Caki2 (cell line): ENCODE results near the gene STARD10. TPM values are rescaled to one million over a fixed set of nuclear protein-coding genes. Genes with fewer than 3 reads are reported as not detected.

ENCODE experiments used
- DNase-seq: peaks from one replicate; pipeline ENCODE4 v3.0.0-alpha.2; 2015; ENCODE audit warnings: low read depth
- in situ Hi-C: cut with HindIII; loops from 2 replicates; pipeline ENCODE4 v1.10.0; 2016; ENCODE audit warnings: low sequenced_read_pairs, low pct_unique_long_range_greater_than_20kb, mixed read lengths
- total RNA-seq: library from RNA; depleted of rRNA; stranded (reverse); fragments of >200 nt; shearing (Covaris generic); gene quantifications from 2 replicates; pipeline ENCODE4 v1.2.3, GENCODE V29; 2014; ENCODE audit warnings: low replicate concordance

STARD10 gene
- total RNA-seq, 1 experiment from 2014 or later, result 68.2 TPM

DNA sequence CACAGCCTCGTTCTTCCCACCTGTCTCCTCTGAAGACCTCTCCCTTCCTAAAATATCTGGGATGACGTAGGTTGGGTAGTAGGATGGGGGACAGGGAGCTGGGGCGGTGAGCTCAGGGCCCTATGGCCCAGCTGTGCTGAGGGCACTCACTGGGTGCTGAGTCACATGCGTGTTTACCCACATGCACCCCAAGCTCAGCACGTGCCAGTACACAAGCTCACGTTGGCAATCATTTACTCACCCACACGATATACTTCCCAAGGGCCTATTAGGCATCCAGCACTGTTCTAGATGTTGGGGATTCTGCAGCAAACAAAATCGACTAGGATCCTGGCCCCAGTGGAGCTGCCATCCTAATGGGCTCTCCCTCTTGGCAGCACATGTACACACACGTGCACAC, 70.3 kb downstream of the STARD10 start:
- no peak for DNase-seq
- in situ Hi-C loops, result no loop called here

DNA sequence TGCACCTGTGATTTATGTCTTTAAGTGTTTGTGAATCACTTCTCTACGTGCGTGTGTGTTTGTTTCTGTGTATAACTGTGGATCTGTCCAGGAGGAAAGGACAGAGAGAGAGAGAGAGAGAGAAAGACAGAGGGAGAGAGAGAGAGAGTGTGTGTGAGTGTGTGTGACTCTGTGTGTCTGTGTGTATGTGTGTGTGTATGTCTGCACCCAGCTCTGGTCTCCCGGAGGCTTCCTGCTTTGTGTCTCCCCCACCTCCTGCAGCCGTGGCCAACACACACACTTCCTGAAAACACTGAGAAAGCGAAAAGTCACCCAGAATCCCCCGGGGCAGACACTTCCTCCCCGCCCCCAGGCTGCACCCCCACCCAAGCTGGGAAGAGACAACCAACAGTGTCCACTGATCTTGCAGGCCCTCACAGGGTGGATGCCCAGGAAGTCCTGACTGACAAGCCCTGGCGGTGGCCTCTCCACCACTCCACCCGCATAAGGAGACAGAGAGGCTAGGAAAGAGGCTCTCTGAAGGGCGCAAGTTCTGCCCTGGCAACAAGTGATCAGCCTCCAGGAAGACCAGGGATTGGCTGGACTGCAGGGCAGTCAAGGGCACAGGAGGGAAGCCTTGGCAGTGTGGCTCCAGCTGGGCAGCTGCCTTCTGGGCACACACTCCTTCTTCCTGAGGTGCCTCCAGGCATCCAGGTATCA, 71.6 kb downstream of the STARD10 start:
- peak; percentile 87 for DNase-seq
- in situ Hi-C loops, result no loop called here

DNA sequence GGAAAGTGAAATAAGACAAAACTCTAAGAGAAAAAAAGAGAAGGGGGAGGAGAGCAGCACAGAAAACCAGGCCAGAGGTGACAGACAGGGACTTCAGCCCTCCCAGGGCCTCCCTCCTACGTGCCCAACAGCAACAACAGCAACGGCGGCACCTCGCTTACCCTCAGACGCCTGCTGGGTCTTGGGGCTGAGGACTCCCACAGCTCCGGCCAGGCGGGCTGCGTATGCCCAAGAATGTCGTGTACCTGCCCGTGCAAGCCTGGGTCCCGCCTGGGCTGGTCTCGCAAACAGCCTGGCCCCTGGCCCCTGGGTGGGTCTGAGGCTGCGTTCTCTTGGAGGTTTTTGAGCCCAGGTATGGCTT, 72.2 kb downstream of the STARD10 start:
- DNase-seq, result no peak
- in situ Hi-C loops, result no loop called here

DNA sequence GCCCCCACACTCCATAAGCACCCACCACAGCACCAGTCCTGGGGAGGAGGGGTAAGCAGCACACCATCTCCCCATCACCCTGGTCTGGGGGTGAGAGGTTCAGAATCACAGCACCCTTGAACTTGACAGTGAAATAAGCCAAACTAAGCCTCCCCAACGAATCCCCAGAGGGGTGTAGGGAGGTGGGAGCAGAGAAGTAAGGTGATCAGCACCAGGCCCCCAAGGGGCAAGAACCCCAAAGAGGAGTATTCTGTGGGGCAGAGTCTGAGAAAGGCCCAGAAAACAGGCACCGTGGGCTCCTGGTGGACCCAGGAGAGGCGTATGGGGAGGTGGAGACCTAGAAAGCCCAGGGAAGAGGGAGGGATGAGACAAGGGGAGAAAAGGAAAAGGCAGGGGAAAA, 72.6 kb downstream of the STARD10 start:
- no peak for DNase-seq
- in situ Hi-C loops, result no loop called here

DNA sequence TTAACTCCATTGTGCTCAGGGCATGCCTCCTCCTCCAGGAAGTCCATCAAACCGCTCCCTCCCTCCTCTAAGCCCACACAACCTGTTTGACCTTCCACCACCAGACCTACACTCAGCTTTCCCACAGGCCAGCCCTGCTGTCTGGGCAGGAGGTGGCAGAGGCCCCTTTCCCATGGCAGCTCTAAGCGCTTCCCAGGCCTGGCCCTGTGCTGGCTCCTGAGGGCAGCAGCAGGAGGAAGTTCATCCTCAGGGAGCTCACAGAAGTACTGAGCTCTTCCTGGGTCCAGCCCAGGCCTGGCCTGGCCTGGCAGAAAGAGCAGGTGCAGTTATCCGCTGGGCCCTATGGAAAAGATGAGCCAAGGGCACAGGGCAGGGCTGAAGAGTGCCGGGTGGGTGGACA, 73.1 kb downstream of the STARD10 start:
- no peak for DNase-seq
- in situ Hi-C loops, result no loop called here

DNA sequence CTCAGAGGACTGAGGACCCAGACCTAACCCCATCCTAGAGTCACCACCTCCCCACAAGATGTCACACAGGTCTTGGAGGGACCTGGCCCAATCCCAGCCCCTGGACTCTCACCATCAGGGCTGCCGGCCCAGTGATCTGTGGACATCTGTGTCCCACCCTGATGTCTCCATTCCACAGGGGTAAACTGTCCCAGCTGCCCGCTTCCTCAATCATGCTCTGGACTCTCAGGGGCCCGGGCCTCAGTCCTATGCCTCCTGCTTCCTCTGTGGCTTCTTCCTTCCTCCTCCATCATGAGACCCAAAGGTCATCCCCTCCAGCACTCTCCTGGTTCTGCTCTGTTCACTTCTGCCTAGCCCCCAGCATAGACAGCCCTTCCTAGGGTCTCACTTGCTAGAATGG, 73.8 kb downstream of the STARD10 start:
- in situ Hi-C loops, result no loop called here

DNA sequence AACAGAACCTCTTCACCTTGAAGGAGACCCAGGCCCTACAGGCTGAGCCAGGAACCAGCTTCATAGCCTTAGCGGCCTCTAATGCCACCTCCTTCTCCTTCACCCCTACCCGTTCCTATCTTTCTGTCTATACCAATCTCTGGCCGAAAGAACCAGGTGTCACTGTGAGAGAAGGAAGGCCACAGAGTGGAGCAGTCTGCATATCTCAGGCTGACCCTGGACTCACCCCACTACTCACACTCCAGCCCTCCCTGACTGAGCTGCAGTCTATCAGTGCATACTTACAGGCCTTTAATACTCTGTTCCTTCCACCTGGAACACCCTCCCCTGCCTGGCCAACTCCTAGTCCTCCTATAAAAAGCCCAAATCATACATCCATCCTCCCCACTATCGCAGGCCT, 74.3 kb downstream of the STARD10 start:
- in situ Hi-C loops, result no loop called here
- no peak for DNase-seq

More for the DNA sequence above, 73.8 kb downstream of the STARD10 start:
- no peak for DNase-seq

DNA sequence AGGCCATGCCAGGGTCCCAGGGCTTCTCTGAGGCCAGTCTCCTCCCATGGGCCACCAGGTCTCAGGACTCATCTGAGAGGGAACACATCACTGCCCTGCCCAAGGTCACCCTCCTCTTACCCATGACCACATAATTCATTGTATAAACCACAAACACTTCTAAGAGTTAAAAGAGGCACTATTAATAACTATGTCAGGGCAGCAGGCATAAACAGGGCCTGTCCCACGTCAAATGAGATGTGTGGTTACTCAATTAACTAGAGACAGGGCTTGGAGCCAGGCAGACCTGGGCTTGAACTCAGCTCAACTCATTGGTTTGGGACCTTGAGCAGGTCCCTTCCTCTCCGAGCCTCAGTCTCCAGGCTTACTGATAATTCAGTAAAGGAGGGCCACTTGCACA, 74.7 kb downstream of the STARD10 start:
- in situ Hi-C loops, result no loop called here
- DNase-seq, result no peak

DNA sequence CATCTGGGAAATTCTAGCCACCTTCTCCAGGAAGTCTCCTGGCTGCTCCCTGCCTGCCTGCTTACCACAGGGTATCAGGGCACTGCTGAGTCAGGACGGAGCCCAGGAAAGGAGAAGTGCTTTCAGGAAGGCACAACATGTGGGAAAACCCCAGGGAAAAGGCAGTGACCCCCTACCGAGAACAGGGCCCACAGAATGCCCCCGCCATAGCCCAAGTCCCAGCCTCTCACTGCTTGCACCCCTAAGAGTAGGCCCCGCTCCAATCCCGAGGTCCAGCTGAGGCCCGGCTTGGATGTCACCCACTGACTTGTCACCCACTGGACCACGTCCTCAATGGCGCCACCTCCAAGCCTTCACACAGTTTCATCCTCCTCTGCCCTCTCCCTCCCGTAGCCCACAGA, 75.7 kb downstream of the STARD10 start:
- in situ Hi-C loops, result no loop called here
- no peak for DNase-seq

DNA sequence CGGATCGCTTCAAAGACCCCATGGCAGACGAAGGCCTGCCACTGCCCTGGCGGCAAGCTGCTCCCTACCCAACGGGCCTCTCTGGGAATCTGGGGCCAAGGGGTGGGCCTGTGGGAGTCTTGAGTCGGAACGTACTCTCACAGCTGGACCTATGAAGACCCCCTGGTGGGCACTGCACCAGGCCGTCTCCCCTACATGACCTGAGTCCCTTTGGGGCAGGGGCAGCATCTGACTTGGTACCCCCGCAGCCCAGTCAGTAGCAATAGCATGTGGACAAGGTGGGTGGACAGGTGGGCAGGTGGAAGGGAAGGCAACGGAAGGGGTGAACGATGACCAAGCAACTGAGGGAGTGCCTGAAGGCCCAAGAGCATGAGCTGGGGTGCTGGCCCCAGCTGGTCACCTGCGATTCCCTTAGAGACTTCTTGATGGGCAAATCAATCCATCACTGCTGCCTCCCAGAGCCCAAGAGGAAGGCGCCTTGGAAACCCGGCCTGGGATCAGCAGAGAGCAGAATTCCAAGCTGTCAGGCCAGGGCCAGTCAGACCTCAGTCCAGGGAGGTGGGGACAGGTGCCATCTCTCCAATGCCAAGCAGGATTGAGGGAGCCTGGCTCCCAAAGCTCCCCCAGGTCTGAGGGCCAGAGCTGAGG, 76.9 kb downstream of the STARD10 start:
- in situ Hi-C loops, result no loop called here
- DNase-seq, result no peak

DNA sequence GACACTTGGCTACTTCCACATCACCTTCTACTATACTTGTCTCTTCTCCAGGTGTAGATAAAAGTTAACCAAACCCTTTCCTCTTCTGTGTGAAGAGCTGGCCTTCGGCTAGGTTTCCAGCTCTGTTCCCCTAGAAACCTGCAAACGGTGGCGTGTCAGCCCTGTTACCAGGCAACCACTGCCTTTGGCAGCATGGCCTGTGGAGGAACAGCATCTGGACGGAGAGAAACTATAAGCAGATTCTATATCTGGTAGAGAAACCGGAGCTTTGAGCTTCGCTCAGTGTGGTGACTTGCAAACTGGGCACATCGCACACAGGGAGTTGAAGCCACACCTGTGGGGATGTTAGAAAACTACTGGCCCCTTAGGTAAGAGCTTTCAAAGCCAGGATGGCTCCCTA, 77.6 kb downstream of the STARD10 start:
- in situ Hi-C loops, result no loop called here
- no peak for DNase-seq

DNA sequence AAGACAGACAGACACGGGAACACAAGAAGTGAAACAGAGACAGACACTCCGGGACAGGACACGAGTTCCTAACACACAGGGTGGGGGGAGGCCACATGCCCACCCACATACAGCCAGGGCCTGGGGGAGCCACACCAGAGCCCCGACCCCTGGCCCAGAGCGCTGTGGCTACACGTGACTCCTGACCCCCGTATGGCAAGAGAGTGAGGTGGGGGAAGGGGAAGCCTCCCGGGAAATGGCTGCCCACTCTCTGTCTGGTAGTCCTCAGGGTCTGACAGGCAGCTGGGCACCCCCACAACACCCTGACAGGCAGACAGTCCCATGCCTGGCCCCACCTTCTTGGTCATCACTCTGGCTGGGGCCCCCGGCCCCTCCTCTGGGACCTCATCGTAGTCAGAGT, 81.0 kb downstream of the STARD10 start:
- no peak for DNase-seq
- in situ Hi-C loops, result no loop called here

DNA sequence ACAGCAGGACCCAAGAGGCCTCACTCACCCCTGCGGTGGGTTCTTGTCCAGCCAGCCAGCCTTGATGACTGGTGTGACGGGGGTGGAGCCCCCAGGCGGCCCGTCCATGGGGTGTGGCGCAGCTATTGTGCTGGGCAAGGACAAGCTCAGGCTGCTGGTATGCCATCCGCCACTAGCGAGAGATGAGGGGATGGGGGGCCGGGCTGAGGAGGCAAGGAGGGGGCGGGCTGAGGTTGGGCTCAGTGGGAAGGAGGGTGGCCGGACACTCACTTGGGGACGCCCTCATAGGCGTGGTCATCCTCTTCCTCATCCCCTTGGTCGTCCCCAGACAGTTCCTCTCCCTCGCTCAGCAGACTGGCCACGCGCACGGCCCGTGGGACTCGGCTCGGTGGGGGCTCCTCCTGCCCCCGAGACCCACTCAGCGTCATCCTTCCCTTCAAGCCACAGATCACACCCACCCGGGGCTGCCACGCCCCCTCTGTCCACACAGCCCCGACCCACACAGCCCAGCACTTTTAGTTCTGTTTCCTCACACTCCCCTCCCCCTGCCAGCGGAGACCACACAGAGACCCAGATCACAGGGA, 81.6 kb downstream of the STARD10 start:
- in situ Hi-C loops, result no loop called here
- DNase-seq, result no peak

DNA sequence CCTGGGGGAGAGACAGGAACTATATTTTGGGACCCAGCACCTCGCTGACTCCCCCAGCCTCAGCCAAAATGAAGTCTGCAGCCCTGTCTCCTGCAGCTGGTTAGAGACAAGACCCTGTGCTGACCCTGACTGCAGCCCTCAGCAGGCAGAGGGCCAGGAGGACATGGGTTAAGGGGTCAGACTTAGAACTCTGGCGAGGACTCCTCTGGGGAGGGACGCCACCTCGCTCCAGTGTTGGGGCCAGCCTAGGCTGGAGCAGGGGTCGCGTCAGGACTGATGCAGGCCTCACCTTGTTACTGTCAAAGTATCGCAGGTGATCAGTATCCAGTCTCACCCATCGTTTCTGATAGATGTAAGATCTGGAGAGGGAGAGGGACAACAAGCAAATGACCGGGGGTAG, 82.7 kb downstream of the STARD10 start:
- in situ Hi-C loops, result no loop called here
- no peak for DNase-seq

DNA sequence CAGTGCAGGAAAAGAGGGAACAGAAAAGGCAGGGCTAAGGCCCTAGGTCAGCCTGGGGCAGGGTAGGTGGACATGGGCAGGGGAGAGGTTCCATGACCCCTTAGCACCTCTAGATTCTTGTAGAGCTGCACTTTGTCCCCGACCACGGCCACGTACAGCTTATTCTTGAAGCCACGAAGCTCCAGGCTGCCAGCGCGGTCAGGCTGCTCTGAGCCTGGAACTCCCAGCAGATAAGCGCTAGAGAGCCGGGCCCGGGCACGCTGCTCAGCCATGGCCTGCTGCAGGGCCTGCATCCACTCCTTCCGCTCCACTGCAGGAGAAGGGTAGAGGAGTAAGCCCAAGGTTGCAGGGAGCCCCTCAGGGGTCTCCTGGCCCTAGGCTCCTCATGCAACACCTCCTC, 83.6 kb downstream of the STARD10 start:
- DNase-seq, result no peak
- in situ Hi-C loops, result no loop called here

DNA sequence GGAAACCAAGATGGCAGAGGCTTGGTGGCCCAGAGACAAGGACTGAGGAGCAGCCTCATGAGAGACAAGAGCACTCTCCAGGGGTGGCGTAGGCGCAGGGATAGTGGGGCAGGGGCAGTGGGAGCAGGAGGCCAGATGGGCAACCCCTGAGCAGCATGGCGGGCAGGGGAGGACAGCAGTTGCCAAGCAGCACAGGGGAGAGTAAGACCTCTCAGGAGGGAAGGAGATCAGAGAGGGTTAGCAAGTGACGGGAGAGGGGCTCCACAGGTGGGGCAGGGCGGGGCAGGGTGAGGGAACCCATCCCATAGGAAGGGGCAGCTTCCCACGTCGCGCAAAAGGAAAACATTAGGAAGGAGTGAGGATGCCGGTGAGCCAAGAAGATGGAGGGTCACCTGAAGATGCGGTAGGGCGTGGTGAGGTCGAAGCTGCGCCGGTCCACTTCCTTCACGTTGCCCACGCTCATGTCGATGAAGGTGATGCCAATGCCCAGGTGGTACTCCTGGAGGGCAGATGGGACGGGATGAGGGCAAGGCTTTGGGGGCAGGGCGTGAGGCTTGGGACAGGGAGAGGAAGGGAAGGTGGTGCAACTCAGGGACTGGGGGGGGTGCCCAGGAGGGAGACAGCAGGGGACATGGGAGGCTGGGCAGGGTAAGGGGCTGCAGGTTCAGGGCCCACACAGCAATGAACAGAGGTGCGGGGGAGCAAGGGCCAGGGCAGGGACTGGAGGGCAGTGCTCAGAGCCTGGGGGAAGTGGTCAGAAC, 84.2 kb downstream of the STARD10 start:
- DNase-seq, result no peak
- in situ Hi-C loops, result no loop called here

DNA sequence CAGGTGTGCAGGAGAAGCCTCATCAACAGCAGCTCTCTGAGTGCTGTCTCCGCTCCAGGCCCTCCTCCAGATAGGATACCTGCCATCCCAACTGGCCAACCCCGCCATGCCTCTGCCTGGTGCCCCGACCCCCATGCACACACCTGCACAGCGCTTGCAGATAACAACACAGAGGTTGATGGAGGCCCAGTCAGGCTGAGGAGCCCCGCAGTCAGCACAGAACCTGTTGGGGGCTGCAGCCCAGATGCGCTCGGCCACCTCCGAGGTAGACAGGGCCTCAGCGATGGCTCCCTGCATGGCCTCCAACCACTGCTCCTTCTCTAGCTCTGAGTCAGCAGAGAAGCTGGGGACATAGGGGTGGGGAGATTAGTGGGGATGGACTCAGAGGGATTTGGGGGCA, 86.8 kb downstream of the STARD10 start:
- DNase-seq, result no peak
- in situ Hi-C loops, result no loop called here

DNA sequence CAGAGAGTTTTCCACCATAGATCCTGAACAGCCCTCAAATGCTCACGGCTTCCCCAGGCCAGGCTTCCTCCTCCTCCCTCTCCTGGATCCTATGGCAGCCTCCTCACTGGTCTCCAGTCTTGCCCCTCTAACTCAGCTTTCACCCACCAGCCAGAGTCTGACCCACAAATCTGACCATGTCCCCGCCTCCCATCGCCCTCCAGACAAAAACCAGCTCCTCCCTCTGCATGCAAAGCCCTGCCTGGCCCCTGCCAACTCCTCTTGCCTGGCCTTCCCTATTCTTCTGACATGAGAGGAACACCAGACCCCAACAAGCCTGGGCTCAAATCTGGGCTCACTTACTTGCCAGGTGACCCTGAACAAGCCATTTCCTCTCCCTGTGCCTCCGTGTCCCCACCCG, 87.3 kb downstream of the STARD10 start:
- no peak for DNase-seq

More for the DNA sequence above, 87.3 kb downstream of the STARD10 start:
- in situ Hi-C loops, result no loop called here
